GM12878 (cell line): ENCODE results near the gene CHL1. TPM values are rescaled to one million over a fixed set of nuclear protein-coding genes. Genes with fewer than 3 reads are reported as not detected.

Source experiments
- ATAC-seq: fragments of 200-7000 bp; cut with Tn5 transposase; 3 replicates; pipeline ENCODE4 v1.9.1; 2020; ENCODE audit warnings: mild to moderate bottlenecking, moderate library complexity
- BruUV-seq: library from RNA; stranded (reverse); fragments of 400-500 nt; replicated peaks from 2 replicates; lab custom pipeline; 2021; lab: Mats Ljungman, UMichigan
- CTCF ChIA-PET: fragments of 300-600 bp; sonication (Branson Sonifier 250); formaldehyde crosslinking; extraction: SDS; loops from one replicate; lab custom pipeline; 2021; ENCODE audit warnings: inconsistent platforms; lab: Yijun Ruan, JAX
- POLR2A ChIA-PET: fragments of 350-600 bp; formaldehyde crosslinking; extraction: SDS; loops from one replicate; lab custom pipeline; 2021; ENCODE audit warnings: inconsistent platforms; lab: Charles Lee
- RAD21 ChIA-PET: fragments of 300-600 bp; sonication (Branson Sonifier 250); formaldehyde crosslinking; loops from one replicate; lab custom pipeline; 2023; ENCODE audit warnings: antibody characterized with exemption; ENCODE audit not compliant: unreplicated experiment; lab: Charles Lee
- SMC1A ChIA-PET: fragments of 300-600 bp; sonication (Branson Sonifier 250); formaldehyde crosslinking; loops from one replicate; lab custom pipeline; 2023; ENCODE audit not compliant: unreplicated experiment, uncharacterized antibody; lab: Charles Lee
- DNase-seq: peaks from one replicate; pipeline ENCODE4 v3.0.0-alpha.2; 2011; ENCODE audit warnings: low read depth, low spot score
- FAIRE-seq: peaks from 3 replicates; lab custom pipeline; 2011; peaks lifted over from hg19 to GRCh38; lab: Jason Lieb, UNC
- H2AFZ ChIP-seq: 2 replicates; pipeline ENCODE4 v1.6.0; 2011; ENCODE audit warnings: low read depth, low read length, control low read depth; ENCODE audit not compliant: control insufficient read depth
- H3K27ac ChIP-seq: 2 replicates; pipeline ENCODE4 v1.5.1; 2011; ENCODE audit warnings: control low read depth; ENCODE audit not compliant: control insufficient read depth, insufficient read depth
- H3K27me3 ChIP-seq, 2 experiments: replicated peaks in 1 of 2; 2 replicates each; pipeline versions ENCODE4 v1.6.0 to v1.6.1; 2011; ENCODE audit warnings: low read length in 1 of 2; ENCODE audit not compliant: control insufficient read depth in 2 of 2, insufficient read depth in 2 of 2
- H3K36me3 ChIP-seq, 2 experiments: 2 replicates each; pipeline ENCODE4 v1.5.1; 2011; ENCODE audit warnings: low read length in 1 of 2; ENCODE audit not compliant: control insufficient read depth in 2 of 2, insufficient read depth in 2 of 2
- H3K4me1 ChIP-seq: 2 replicates; pipeline ENCODE4 v1.6.1; 2011; ENCODE audit warnings: mild to moderate bottlenecking, low read length, moderate library complexity, mixed read lengths; ENCODE audit not compliant: control insufficient read depth, insufficient read depth
- H3K4me2 ChIP-seq: 2 replicates; pipeline ENCODE4 v1.6.0; 2011; ENCODE audit warnings: control low read depth; ENCODE audit not compliant: control insufficient read depth, insufficient read depth
- H3K4me3 ChIP-seq: fragments of 200-600 bp; sonication (generic); 2 replicates; pipeline ENCODE4 v1.5.1; 2016
- H3K79me2 ChIP-seq: 2 replicates; pipeline ENCODE4 v1.6.0; 2011; ENCODE audit warnings: low read length; ENCODE audit not compliant: control insufficient read depth, insufficient read depth
- H3K9ac ChIP-seq: 2 replicates; pipeline ENCODE4 v1.8.0; 2011; ENCODE audit warnings: low read length, control low read depth, mixed read lengths; ENCODE audit not compliant: control insufficient read depth, insufficient read depth
- H3K9me3 ChIP-seq: replicated peaks from 3 replicates; pipeline ENCODE4 v1.5.1; 2011; ENCODE audit warnings: mild to moderate bottlenecking, low read length; ENCODE audit not compliant: control insufficient read depth, insufficient read depth
- H4K20me1 ChIP-seq: 2 replicates; pipeline ENCODE4 v1.6.0; 2011; ENCODE audit not compliant: control insufficient read depth, insufficient read depth
- WGBS: methylation state at CpG from one replicate; pipeline ENCODE4 v1.1.6; 2016; ENCODE audit warnings: low lambda C conversion rate; ENCODE audit not compliant: insufficient replicate concordance, insufficient coverage; ENCODE audit errors: missing lambda C conversion rate; 5-methylcytosine and 5-hydroxymethylcytosine counted together
- in situ Hi-C: fragments of 300-500 bp; cut with MboI; formaldehyde crosslinking; loops from 9 replicates; pipeline ENCODE4 v1.14.3; 2018; ENCODE audit warnings: mixed read lengths
- intact Hi-C: fragments of 100-400 bp; cut with micrococcal nuclease; formaldehyde crosslinking; loops from one replicate; pipeline ENCODE4 v1.14.2; 2022; ENCODE audit not compliant: unreplicated experiment
- polyA plus RNA-seq, 11 experiments: library from polyadenylated mRNA; depleted of rRNA in 4 of 11; unstranded in 6 of 11; stranded (reverse) in 5 of 11; fragments of >200 nt; fragmentation: Nextera tagmentation in 4 of 11; fragmentation: Illumina TruSeq in 1 of 11; extraction: Ambion mirVana in 4 of 11; extraction: Trizol in 1 of 11; gene quantifications; 1 replicate in 1 of 11; 2 replicates in 10 of 11; pipeline versions ENCODE4 v1.2.1 to v1.2.3, GENCODE V29; 2011 to 2016; ENCODE audit warnings: inconsistent platforms in 2 of 11, missing spikeins in 2 of 11, low read depth in 1 of 11
- total RNA-seq, 4 experiments: library from RNA; depleted of rRNA in 3 of 4; stranded (reverse); fragments of >200 nt in 3 of 4; fragmentation: Illumina TruSeq in 1 of 4; extraction: Trizol in 1 of 4; gene quantifications; 2 replicates each; pipeline versions ENCODE4 v1.2.1 to v1.2.3, GENCODE V29; 2013 to 2021
- TF ChIP-seq, protein P1 (sequence below): fragments of 450-650 bp; IDR thresholded peaks from 2 replicates; pipeline ENCODE4 v1.6.1; 2017; ENCODE audit warnings: mild to moderate bottlenecking, moderate library complexity
- TF ChIP-seq, protein P2 (sequence below): fragments of 450-650 bp; IDR thresholded peaks from 2 replicates; pipeline ENCODE4 v1.6.1; 2017; ENCODE audit warnings: mild to moderate bottlenecking, moderate library complexity

Gene CHL1
- total and polyA plus RNA-seq, 10 of the 15 experiments (the other 5 are each of a cell fraction or from before 2014, with no cell fraction given) = 0.71 to 30.4 (median 1.8) TPM

DNA sequence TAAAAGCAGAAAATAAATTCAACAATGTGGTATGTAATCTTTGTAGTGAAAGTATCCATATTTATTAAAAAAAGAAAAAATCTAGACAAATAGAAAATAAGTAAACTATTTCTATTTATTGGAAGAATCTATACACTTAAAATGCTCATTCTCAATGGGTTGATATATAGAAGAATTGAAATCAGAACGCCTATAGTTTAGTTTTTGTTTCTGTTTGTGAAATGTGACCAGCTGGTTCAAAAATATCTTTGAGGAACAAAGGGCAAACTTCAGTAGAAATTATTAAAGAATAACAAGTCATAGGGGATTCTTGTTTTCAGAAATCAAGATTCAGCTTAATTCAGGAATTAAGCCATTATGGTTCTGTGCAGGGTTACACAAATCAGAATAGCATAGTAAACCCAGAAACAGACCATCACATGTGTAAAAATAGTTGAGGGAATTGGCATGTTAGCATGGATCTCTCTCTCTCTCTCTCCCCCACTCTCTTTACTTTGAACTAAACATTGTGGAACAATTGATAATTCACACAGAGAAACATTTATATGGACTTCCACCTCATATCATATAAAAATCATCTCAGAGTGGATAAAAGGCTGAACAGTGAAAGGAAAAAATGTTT lies 134.0 kb downstream of the CHL1 start:
- BruUV-seq = no TSS peak
- Histone ChIP-seq H3K9me3 (no peaks in the 10 kb centered on the region), H3K4me2 (no peak overlapping the region), H3K4me1 (no peaks in the 10 kb centered on the region), H3K27me3 (no peaks in the 10 kb centered on the region; a peak in 1 of 4 replicates), H3K36me3 (no peaks in the 10 kb centered on the region), H2AFZ (peak overlapping the region; percentile 41), H3K9ac (no peak overlapping the region), H4K20me1 (no peaks in the 10 kb centered on the region), H3K4me3 (no peak overlapping the region), H3K79me2 (no peaks in the 10 kb centered on the region), H3K27ac (no peak overlapping the region)
- SMC1A ChIA-PET = interaction anchor here (0.9 to 2.7 kb wide), 14 partner anchors 10 to 288 kb away, joined by 3 to 21 read pairs (median 4); no protein-coding TSS in a partner anchor
- CTCF ChIA-PET = interaction anchor here (1.4 to 2.8 kb wide), 2 partner anchors 24 to 32 kb away, joined by 3 to 23 read pairs; no protein-coding TSS in a partner anchor
- in situ Hi-C loops = no loop called here
- RAD21 ChIA-PET = interaction anchor here (0.7 to 2.7 kb wide), 7 partner anchors 14 to 60 kb away, joined by 3 to 26 read pairs (median 3); no protein-coding TSS in a partner anchor
- ATAC-seq (peak; percentile 71), DNase-seq (no peak), FAIRE-seq (no peak)
- POLR2A ChIA-PET = interaction anchor here (0.9 to 1.2 kb wide), 2 partner anchors 30 to 44 kb away, joined by 3 to 4 read pairs; no protein-coding TSS in a partner anchor
- intact Hi-C loops = no loop called here
- 0% methylated on average over 1 of the region's 1 CpG for WGBS
- TF ChIP-seq, protein P1, sequence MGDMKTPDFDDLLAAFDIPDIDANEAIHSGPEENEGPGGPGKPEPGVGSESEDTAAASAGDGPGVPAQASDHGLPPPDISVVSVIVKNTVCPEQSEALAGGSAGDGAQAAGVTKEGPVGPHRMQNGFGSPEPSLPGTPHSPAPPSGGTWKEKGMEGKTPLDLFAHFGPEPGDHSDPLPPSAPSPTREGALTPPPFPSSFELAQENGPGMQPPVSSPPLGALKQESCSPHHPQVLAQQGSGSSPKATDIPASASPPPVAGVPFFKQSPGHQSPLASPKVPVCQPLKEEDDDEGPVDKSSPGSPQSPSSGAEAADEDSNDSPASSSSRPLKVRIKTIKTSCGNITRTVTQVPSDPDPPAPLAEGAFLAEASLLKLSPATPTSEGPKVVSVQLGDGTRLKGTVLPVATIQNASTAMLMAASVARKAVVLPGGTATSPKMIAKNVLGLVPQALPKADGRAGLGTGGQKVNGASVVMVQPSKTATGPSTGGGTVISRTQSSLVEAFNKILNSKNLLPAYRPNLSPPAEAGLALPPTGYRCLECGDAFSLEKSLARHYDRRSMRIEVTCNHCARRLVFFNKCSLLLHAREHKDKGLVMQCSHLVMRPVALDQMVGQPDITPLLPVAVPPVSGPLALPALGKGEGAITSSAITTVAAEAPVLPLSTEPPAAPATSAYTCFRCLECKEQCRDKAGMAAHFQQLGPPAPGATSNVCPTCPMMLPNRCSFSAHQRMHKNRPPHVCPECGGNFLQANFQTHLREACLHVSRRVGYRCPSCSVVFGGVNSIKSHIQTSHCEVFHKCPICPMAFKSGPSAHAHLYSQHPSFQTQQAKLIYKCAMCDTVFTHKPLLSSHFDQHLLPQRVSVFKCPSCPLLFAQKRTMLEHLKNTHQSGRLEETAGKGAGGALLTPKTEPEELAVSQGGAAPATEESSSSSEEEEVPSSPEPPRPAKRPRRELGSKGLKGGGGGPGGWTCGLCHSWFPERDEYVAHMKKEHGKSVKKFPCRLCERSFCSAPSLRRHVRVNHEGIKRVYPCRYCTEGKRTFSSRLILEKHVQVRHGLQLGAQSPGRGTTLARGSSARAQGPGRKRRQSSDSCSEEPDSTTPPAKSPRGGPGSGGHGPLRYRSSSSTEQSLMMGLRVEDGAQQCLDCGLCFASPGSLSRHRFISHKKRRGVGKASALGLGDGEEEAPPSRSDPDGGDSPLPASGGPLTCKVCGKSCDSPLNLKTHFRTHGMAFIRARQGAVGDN = 0 out of 2 replicates have a peak, but pooled peaks have one; percentile 42
- TF ChIP-seq, protein P2, sequence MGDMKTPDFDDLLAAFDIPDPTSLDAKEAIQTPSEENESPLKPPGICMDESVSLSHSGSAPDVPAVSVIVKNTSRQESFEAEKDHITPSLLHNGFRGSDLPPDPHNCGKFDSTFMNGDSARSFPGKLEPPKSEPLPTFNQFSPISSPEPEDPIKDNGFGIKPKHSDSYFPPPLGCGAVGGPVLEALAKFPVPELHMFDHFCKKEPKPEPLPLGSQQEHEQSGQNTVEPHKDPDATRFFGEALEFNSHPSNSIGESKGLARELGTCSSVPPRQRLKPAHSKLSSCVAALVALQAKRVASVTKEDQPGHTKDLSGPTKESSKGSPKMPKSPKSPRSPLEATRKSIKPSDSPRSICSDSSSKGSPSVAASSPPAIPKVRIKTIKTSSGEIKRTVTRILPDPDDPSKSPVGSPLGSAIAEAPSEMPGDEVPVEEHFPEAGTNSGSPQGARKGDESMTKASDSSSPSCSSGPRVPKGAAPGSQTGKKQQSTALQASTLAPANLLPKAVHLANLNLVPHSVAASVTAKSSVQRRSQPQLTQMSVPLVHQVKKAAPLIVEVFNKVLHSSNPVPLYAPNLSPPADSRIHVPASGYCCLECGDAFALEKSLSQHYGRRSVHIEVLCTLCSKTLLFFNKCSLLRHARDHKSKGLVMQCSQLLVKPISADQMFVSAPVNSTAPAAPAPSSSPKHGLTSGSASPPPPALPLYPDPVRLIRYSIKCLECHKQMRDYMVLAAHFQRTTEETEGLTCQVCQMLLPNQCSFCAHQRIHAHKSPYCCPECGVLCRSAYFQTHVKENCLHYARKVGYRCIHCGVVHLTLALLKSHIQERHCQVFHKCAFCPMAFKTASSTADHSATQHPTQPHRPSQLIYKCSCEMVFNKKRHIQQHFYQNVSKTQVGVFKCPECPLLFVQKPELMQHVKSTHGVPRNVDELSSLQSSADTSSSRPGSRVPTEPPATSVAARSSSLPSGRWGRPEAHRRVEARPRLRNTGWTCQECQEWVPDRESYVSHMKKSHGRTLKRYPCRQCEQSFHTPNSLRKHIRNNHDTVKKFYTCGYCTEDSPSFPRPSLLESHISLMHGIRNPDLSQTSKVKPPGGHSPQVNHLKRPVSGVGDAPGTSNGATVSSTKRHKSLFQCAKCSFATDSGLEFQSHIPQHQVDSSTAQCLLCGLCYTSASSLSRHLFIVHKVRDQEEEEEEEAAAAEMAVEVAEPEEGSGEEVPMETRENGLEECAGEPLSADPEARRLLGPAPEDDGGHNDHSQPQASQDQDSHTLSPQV = no peak
